Stimulated activated CD8-positive, alpha-beta memory T cell treated with anti-CD3 and anti-CD28 coated beads, Interleukin-12 subunit alpha, Interleukin-12 subunit beta, amount 100 ng/mL, for 1 hour (primary cell): ENCODE measurements around the gene SLC19A1.

Experiments used
- DNase-seq: peaks from one replicate; pipeline ENCODE4 v3.0.0-alpha.2; 2020; ENCODE audit warnings: low read depth

The SLC19A1 gene

DNA sequence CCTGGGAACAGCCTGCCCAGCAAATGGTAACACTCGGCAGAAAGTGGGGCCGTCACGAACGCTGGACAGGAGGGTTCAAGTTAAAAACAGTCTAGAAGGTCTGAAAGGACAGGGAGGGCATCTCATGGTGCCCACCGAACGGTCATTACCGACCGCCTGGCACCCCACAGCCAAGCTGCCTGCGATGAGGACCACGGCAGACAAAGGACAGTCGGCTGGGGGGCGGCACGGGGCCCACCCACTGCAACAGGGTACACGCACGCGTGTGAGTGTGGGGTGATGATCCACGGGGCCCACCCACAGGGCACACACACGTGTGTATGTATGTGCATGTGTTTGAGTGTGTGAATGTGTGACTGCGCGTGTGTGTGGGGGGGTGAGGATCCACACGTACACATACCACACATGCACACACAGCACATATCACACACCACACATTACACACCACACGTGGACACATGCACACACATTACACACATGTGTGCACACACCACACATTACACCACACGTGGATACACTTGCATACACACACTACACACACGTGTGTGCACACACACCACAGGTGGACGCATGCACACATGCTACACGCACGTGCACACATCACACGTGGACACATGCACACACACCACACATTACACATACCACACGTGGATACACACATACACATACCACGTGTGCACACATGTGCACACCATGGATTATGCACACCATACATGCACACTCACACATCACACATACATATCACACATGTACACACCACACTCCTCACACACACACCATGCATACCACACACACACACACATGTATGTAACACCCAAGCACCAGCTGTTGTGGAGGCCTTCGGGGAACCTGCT is 63.2 kb downstream of the SLC19A1 start:
- DNase-seq, result no peak

DNA sequence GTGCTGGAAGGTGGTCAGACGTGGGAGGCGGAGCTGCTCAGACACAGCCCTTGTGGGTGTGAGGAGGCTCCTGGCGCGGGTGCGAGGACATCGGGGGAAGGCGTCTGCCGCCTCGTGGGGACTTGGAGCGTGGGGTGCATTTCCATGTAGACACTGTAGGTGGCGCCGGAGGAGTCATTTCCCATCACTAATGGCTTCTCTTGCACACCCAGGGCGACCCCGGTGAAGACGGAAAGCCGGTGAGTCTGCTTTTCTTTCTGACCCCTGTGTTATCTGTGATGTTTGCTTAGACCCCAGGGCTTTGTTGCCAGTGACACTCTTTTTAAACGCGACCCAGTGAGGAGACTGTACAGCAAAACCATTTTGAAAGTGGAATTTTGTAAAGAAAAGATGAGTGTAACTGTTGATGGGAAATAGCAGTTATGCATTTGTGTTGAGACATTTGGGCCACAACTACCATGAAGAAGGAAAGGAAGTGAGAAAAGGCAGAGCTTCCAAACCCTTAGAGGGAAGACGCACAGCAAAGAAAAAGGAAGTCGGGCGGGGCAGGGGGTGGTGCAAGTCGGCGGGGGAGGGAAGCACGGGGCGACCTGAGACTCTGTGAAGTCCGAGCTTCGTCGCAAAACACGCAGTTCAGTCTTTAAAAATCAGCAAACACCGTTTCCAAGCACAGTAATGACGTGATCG is 64.0 kb downstream of the SLC19A1 start:
- DNase-seq, result peak; percentile 69

- DNase-seq, result no peak
These were observed 64.8 kb downstream of the SLC19A1 start for GRCh38 chr21:45477176-45478114.

- DNase-seq, result no peak
These were observed 65.7 kb downstream of the SLC19A1 start for GRCh38 chr21:45476582-45476981.

DNA sequence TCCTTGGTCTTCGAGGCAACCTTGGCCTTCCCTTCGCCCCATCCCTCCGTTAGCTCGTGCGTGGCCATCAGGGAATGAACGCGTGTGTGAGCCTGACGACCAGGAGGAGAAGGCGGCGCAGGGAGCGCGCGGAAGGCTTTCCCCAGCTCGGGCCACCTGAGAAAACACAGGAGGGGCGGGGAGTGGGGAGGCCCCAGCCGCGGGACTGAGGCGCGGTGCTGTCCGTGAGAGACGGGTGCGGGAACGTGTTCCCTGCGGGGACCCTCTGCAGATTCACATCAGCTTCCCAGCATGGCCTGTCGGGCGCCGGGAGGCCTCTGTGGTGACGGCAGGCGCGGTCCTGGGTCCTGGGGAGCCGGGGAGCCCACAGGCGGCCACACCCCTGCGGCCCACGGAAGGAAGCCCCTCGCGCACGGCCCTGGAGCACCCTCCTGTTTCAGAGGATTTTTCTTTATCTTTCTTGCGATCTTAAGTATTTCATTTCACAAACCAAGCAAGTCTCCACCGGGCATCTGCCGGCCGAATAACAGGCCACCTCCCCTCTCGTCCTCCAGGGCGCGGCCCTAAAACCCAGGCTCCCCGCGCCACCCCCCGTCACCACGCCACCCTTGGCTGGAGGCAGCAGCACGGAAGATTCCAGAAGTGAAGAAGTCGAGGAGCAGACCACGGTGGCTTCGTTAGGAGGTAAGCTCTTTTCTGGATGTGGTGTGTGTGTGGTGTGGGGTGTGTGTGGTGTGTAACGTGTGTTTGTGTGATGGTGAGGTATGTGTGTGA is 66.3 kb downstream of the SLC19A1 start:
- no peak for DNase-seq

DNA sequence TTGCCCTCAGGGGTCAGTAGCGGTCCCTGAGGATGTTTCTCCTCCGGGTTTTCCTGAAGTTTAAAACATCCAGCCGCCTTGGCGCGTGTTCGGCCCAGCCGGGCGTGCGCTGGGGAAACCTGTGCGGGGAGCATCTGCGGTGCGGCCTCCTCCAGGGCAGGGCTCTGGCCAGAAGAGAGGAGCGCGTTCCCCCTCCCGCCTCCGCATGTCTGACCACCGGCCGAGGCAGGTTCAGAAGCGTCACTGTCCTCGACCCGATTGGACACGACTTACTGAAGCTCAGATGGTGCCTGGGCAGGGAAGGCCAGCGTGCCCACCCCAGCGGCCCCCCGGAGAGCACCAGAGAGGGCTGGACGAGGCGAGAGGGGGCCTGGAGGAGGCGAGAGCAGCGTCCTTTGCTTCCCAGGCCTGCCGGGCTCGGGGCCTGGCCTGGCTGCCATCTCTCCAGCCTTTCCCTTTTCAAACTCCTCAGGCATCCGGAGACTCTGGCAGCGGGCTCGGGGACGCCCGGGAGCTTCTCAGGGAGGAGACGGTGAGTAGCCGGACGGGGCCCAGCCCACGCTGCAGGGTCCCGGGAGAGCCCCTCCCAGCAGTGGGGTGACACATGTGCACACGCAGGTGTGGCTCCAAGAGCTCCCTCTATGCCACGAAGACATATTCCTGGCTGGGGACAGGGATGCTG is 67.1 kb downstream of the SLC19A1 start:
- no peak for DNase-seq

- DNase-seq, result no peak
These were observed 67.8 kb downstream of the SLC19A1 start for GRCh38 chr21:45474323-45474950.

- no peak for DNase-seq
These were observed 68.5 kb downstream of the SLC19A1 start for GRCh38 chr21:45473496-45474322.

GRCh38 chr21:45472445-45473365 is 69.5 kb downstream of the SLC19A1 start:
- no peak for DNase-seq

- no peak for DNase-seq
These were observed 70.6 kb downstream of the SLC19A1 start for GRCh38 chr21:45471525-45472221.

- no peak for DNase-seq
These were observed 71.3 kb downstream of the SLC19A1 start for GRCh38 chr21:45470773-45471524.

DNA sequence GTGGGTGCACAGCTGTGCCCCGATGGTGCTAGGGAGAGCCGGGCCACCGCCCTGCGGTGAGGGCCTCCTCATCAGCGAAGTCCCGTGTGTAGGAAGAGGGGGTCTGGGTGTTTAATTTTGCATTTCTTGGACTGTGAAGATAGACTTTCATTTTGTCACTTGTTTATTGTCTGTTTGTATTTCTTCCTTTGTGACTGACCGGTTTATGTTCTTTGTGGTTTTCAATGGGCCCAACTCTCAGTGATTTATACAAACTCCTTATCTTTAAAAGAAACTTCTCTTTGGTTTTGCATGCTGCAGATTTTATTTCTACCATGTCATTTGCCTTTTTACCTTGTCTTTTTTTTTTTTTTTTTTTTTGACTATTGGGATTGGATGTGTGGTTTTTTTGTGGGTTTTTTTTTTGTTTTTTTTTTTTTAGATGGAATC is 72.1 kb downstream of the SLC19A1 start:
- no peak for DNase-seq

DNA sequence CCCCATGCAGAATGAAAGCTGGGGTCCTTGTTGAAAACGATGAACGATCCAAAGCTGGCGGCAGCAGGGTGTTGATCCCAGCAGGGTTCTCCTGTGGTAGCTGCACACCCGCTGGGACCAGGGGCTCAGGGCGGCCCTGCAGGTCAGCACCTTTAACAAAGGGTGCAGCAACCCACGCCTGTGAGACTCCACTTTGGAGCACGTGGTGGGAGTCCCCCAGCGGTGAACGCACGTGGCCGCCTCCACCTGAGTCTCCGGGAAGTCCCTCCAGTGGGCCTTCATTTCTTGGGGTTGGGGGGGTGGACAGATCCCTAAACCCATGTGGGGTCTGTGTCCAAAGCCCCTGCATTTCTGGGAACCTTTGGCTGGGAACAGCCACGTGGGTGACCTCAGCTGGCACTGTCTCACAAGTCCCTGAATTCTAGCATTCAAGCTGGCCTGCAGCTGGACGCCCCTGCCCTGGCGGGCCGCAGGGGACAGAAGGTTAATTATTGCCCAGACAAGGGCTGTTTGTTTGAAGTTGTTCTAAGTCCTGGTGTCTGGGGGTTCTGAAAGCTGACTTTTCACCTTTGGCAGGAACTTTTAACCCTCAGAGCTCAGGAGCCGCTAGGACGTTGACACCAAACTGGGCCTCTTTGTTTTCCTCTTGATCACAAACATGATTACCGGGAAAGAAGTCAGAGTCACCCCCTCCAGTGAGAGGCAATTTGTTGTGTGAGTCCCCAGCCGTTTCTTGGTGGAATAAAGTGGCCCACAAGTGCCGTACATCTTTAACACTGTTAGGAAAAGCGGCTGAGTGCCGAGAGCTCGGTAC is 72.8 kb downstream of the SLC19A1 start:
- no peak for DNase-seq

DNA sequence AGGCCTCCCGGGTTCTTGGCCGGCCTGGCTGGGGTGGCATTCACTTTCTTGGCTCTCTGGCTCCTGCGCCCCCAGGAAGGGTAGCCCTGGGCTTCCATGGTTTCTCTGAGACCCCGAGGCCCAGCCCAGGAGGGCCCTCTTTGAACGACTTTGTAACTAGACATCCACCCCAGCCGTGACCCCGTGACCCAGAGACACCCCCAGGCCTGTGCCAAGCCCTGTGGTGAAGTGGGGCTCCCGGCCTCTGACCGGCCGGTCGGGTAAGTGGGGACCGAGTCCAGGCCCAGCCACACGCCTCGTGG is 73.3 kb downstream of the SLC19A1 start:
- DNase-seq, result no peak

DNA sequence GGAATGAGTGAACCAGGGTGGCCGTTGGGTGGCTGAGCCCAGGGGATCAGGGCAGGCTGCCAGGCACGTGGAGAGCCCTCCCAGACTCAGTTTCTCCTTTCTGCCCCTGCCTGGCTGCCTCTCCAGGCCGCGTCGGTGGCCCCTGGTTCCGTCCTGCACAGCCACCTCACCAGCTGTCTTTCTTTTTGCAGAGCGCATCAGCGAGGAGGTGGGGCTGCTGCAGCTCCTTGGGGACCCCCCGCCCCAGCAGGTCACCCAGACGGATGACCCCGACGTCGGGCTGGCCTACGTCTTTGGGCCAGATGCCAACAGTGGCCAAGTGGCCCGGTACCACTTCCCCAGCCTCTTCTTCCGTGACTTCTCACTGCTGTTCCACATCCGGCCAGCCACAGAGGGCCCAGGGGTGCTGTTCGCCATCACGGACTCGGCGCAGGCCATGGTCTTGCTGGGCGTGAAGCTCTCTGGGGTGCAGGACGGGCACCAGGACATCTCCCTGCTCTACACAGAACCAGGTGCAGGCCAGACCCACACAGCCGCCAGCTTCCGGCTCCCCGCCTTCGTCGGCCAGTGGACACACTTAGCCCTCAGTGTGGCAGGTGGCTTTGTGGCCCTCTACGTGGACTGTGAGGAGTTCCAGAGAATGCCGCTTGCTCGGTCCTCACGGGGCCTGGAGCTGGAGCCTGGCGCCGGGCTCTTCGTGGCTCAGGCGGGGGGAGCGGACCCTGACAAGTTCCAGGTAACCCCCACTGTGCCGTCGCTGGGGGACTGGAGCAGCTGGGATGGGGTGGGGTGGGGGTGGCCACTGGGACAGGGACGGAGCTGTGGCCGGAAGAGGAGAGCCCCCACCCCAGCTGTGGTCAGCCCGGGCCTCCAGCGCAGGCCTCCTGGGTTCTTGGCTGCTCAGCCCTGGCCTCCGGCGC is 73.9 kb downstream of the SLC19A1 start:
- no peak for DNase-seq
